Mesodermal cell (in vitro differentiated cells): Measurements from ENCODE around the gene SAAL1.

Experiments
- H3K27ac ChIP-seq: 2 replicates; pipeline ENCODE4 v1.7.0; 2013; ENCODE audit warnings: mild to moderate bottlenecking, low read depth, low read length, moderate library complexity; ENCODE audit not compliant: severe bottlenecking
- H3K36me3 ChIP-seq: 2 replicates; pipeline ENCODE4 v1.7.1; 2013; ENCODE audit warnings: mild to moderate bottlenecking, low read length, moderate library complexity; ENCODE audit not compliant: control insufficient read depth, insufficient read depth
- H3K4me1 ChIP-seq: one replicate; pipeline ENCODE4 v1.7.1; 2013; ENCODE audit warnings: mild to moderate bottlenecking, low read length; ENCODE audit not compliant: insufficient read depth, control insufficient read depth, poor library complexity, severe bottlenecking
- H3K4me3 ChIP-seq: 2 replicates; pipeline ENCODE4 v1.7.0; 2013; ENCODE audit warnings: low read length, control low read depth, mild to moderate bottlenecking; ENCODE audit not compliant: insufficient read depth, poor library complexity, severe bottlenecking; ENCODE audit errors: extremely low read depth
- H3K9me3 ChIP-seq: 2 replicates; pipeline ENCODE4 v1.7.1; 2013; ENCODE audit warnings: mild to moderate bottlenecking, low read length, moderate library complexity; ENCODE audit not compliant: control insufficient read depth
- WGBS, 2 experiments: methylation state at CpG; one replicate each; pipeline ENCODE4 v1.1.5; 2013; ENCODE audit warnings: missing lambda C conversion rate in 2 of 2; ENCODE audit not compliant: insufficient coverage in 2 of 2; 5-methylcytosine and 5-hydroxymethylcytosine counted together

Gene SAAL1

DNA sequence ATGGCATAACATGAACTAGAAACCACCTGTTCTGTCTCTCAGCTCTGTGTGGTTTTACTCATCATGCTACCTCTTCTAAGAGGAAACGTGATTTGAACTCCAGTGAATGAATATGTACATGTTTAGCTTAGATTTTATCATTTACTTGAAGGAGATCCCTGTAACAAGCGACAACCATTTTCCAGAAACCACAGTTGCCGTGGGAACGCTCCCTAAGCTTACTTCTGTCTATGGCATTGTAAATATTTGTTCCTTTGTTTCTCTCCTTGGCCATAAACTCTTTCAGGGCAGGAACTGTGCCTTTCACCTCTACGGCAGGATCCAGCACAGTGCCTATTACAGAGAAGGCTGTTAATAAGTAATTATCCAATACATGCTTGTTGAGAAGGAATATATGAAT lies 42.8 kb downstream of the SAAL1 start:
- no peaks in the 10 kb centered on the region for H3K9me3 ChIP-seq
- H3K36me3 ChIP-seq = no peaks in the 10 kb centered on the region
- WGBS, 2 experiments = 75 to 100% methylated on average over 2 of the region's 5 CpGs
- H3K27ac ChIP-seq = no peak overlapping the region
- H3K4me1 ChIP-seq = no peaks in the 10 kb centered on the region
- no peak overlapping the region for H3K4me3 ChIP-seq

DNA sequence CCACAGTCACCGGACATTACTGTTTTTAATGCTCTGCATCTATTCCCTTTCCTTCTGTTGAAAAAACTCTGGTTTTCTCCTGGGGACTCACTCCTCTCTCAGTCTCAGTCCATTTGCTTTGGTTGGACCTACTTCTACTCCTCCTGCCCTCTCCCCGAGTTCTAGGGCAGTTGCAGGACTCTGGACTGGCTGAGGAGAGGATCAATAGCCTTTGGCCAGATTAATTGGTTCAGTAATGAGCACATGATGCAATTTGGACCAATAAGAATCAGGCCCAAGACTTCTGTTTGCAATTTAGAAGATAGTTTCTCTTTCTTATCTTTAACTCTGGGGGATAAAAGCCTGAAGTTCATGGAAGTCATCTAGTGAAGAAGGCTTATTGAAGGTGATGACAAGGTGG lies 44.5 kb downstream of the SAAL1 start:
- WGBS, 2 experiments = 94% methylated on average over 2 of the region's 2 CpGs; no CpG with 5 or more reads in 1 of the 2 experiments
- Histone ChIP-seq H3K4me3 (no peak overlapping the region), H3K27ac (no peak overlapping the region), H3K36me3 (no peaks in the 10 kb centered on the region), H3K9me3 (no peaks in the 10 kb centered on the region), H3K4me1 (no peaks in the 10 kb centered on the region)

DNA sequence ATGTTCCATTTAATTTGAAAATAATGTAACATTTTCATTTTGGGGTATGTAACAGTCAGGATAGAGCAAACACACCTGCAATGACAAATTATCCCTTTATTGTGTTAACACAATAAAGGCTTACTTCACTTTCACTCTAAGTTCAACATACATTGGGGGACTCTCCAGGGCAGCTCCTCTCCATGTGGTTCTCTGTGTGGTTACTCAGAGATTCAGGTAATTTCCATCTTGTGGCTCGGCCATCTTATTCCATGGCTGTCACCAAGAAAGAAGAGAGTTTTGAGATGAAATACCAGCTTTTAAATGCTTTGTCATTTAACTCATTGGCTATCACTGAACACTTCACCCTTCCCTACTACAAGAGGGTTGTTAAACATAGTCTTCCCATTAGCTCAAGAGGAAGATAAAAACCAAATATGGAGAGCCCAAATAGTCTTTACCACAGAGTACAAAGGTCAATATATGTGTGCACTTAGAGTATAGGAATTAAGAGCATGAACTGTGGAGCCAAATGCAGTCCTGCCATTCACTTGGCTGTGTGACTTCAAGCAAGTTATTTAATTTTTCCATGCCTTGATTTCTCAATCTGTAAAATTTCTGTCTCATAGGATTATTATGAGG lies 49.2 kb downstream of the SAAL1 start:
- H3K4me1 ChIP-seq = no peaks in the 10 kb centered on the region
- no peak overlapping the region for H3K4me3 ChIP-seq
- no peaks in the 10 kb centered on the region for H3K9me3 ChIP-seq
- no peak overlapping the region for H3K27ac ChIP-seq
- no CpG with 5 or more reads among the region's 1 CpG for WGBS, 2 experiments
- H3K36me3 ChIP-seq = no peaks in the 10 kb centered on the region

DNA sequence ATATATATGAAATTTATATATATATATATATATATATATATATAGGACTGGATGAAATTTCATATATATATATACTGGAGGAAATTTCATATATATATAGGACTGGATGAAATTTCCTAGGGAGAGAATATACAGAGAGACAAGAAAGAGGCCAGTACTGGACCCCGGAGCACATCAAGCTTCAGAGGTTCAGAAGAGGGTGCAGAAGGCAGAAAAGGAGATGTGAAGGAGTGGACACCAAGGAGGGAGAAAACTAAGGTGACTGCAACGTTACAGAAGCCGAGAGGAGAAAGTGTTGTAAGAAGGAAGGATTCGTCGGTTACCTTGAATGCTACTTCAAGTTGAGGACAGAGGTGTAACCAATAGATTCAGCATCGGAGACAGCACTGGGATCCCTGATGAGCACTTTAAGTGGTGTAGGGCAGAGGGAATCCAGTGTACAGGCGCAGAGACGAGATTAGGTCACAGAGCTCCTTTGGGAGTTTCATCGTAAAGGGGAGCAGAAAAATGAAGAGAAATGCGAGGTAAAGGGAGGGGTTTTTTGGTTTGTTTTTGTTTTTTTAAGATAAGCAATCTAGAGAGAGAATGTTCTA lies 51.3 kb downstream of the SAAL1 start:
- no peaks in the 10 kb centered on the region for H3K36me3 ChIP-seq
- no peaks in the 10 kb centered on the region for H3K4me1 ChIP-seq
- H3K4me3 ChIP-seq = no peak overlapping the region
- no peak overlapping the region for H3K27ac ChIP-seq
- 91 to 93% methylated on average over 10 of the region's 10 CpGs for WGBS, 2 experiments
- H3K9me3 ChIP-seq = no peaks in the 10 kb centered on the region

DNA sequence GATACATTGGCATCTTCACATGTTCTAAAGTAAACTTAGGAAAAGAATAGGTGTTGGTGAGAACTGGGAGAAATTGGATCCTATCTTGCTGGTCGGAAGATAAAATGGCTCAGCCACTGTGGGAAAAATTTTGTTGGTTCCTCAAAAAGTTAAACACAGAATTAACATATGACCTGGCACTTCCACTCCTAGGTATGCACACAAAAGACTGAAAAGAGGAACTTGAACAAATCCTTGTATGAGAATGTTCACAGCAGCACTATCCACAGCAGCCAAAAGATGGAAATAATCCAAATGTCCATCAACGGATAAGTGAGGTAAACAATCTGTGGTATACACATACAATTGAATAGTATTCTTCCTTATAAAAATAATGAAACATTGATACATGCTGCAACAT lies 55.0 kb downstream of the SAAL1 start:
- Histone ChIP-seq H3K27ac (no peak overlapping the region), H3K9me3 (no peaks in the 10 kb centered on the region), H3K4me3 (no peak overlapping the region), H3K36me3 (no peaks in the 10 kb centered on the region), H3K4me1 (no peaks in the 10 kb centered on the region)
- no CpG with 5 or more reads among the region's 2 CpGs for WGBS, 2 experiments

DNA sequence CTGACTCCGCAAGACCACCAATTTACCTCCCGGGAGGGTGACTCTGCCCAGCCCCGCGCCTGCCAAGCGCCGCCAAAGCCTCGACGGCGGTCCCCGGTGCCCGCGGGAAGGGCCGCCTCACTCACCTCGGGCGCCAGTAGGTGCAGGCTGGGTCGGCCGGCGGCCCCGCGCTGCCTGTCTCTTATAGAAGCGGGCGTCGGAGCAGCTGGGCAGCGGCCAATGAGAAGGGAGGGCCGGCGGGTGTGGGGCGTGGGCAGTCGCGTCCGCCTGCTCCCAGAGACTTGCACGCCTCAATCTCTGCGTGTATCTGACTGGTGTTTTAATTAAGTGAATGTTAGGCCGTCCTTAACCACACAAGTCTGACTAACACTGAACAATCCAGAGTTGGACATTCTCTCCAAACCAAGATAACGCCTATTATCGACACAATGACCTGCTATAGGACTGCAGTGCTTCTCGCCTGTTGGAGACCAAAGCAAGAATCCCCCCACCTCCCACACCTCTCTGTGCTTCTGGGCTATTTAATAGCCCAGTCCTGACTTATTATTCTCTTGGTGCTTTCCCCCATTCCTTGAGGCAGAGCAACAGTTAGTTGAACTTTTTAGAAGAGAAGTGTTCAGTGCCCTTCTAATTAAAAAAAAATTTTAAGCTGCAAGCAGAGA lies 59.6 kb downstream of the SAAL1 start, which contains the start of gene TPH1:
Gene TPH1, minus strand, starts transcription at position 154 of the 662 bp plus-strand sequence. CDS start 5,507 bp downstream, outside the sequence.
- Histone ChIP-seq H3K36me3 (no peaks in the 10 kb centered on the region), H3K4me3 (no peak within 1 kb of the TSS), H3K4me1 (no peaks in the 10 kb centered on the region), H3K27ac (no peak within 1 kb of the TSS), H3K9me3 (no peaks in the 10 kb centered on the region)
- WGBS, 2 experiments = 21 to 28% methylated on average over 21 to 32 of the region's 36 CpGs

DNA sequence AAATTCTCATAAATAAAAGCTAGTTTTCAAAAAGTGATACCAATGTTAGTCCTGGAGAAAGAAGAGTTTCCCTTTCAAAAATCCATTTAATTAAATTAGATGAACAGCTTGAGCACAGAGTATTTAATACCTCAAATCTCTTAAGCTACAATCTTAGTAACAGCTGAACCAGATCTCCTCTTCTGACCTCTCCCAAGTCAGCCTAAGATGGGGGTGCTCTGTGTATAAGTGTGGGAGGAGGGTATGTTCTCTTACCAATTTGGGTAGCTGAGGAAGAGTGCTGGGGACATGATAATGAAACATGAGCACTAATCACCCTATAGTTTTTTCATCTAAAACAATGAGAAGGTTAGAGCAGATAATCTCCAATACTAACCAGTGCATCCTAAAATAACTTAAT lies 69.4 kb downstream of the SAAL1 start:
- H3K36me3 ChIP-seq = no peaks in the 10 kb centered on the region
- no peaks in the 10 kb centered on the region for H3K4me1 ChIP-seq
- H3K27ac ChIP-seq = no peak overlapping the region
- no peaks in the 10 kb centered on the region for H3K9me3 ChIP-seq
- H3K4me3 ChIP-seq = no peak overlapping the region
